Activated T-helper 17 cell treated with anti-CD3 and anti-CD28 coated beads, Interleukin-2, amount 50 U/mL, for 72 hours (primary cell): ENCODE results near the gene BUB1B. TPM values are rescaled to one million over a fixed set of nuclear protein-coding genes. Genes with fewer than 3 reads are reported as not detected.

Experiments
- ATAC-seq: fragments of 150-1000 bp; cut with Tn5 transposase; replicated peaks from 2 replicates; pipeline ENCODE4 v1.10.0; 2021; ENCODE audit warnings: mild to moderate bottlenecking, moderate library complexity
- H3K27ac Mint-ChIP-seq: one replicate; pipeline ENCODE4 v1.8.0; 2022; ENCODE audit warnings: mixed read lengths
- H3K27me3 Mint-ChIP-seq: one replicate; pipeline ENCODE4 v1.8.0; 2022; ENCODE audit warnings: mixed read lengths
- H3K36me3 Mint-ChIP-seq: one replicate; pipeline ENCODE4 v1.8.0; 2022; ENCODE audit warnings: low read depth, mild to moderate bottlenecking, mixed read lengths
- H3K4me1 Mint-ChIP-seq: one replicate; pipeline ENCODE4 v1.8.0; 2022; ENCODE audit warnings: mixed read lengths
- H3K4me3 Mint-ChIP-seq: one replicate; pipeline ENCODE4 v1.8.0; 2022; ENCODE audit warnings: mild to moderate bottlenecking, mixed read lengths
- H3K9me3 Mint-ChIP-seq: one replicate; pipeline ENCODE4 v1.8.0; 2022; ENCODE audit warnings: mixed read lengths
- total RNA-seq, 2 donors: library from RNA; stranded (reverse); gene quantifications; one replicate each; pipeline ENCODE4 v1.2.3, GENCODE V29; 2022

BUB1B gene
- total RNA-seq, 2 donors from 2014 or later: 85.7 to 99.5 TPM

DNA sequence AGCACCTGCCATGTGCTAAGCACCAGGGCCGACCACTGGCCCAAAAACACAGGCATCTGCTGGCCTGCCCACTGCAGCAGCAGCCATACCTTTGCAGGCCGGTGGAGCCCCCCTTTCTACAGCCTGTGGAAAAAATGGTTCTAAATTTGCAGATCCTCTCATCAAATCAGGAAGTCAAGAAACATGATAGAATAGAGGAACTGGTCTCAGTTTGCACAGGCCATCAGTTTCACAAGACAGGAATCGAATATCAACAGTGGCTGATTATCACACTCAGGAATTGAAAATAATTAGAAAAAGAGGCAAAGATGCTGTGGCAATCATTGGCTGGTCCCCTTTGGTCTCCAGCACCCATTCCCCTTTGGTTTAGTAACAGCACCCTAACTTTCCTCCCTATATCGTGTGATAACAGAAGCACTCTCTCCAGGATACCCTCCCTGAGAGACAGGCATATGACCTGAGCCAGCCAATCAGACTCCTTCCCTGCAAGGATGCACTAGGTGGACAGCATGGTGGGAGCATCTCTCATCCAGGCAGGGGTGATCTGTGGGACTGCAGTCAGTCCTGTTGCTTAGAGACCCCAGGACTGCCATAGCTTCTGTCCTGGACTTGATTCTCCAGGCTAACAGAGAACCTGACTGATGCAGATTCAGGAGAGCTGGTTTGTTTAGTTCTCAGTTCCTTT, 74.5 kb downstream of the BUB1B start:
- no peak for ATAC-seq
- peaks cover 5% of the 10 kb centered on the region for H3K4me1 Mint-ChIP-seq
- peaks cover 14% of the 10 kb centered on the region for H3K27me3 Mint-ChIP-seq
- H3K27ac Mint-ChIP-seq: no peak overlapping the region
- no peaks in the 10 kb centered on the region for H3K36me3 Mint-ChIP-seq
- H3K9me3 Mint-ChIP-seq: no peaks in the 10 kb centered on the region
- H3K4me3 Mint-ChIP-seq: no peak overlapping the region

DNA sequence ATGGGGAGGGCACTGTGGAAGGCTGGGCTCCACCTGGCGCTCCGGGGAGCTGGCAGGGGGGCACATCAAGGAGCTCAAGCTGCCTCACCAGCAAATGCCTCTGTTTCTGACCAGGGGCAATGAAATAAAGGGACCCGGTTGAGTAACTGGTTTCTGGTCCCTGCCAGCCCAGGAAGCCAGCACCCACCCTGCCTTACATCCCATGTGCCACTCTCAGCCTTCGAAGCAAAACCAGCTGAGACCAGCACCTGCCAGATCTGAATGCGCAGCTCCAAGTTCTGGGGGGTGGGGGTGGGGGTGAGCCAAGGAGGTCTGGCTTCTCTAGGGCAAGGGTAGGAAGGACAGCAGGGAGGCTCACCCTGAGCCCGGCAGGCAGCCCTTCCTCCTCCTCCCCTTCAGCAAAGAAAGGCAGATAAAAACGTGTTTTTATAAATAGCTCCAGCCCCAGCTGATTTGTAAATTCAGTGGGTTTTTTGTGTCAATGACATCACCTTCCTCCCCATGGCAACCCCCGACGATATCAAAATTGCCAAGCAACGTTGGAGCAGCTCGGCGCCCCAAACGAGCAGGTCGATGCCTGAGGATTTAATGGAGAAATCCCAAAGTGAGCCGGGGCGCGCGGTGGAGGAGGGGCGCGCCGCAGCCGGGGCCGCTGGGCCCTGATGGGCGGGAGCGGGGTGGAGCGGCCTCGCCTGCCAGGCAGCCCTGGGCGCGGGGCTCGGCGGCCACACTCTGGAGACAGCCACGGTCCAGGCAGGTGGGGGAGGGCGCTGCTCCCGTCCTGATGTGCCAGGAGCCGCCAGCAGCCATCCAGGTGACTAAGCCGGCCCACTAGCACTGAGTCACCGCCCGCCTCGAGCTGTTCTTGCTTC, 77.9 kb downstream of the BUB1B start, which contains the start of gene PAK6:
TSS of gene PAK6 (plus strand) at position 532 of the 872 bp plus-strand sequence. CDS start 25,723 bp downstream, outside the sequence.
- H3K4me3 Mint-ChIP-seq: peak within 1 kb of the TSS; percentile 31
- no peaks in the 10 kb centered on the region for H3K36me3 Mint-ChIP-seq
- H3K27me3 Mint-ChIP-seq: peaks cover 14% of the 10 kb centered on the region
- H3K4me1 Mint-ChIP-seq: peaks cover 5% of the 10 kb centered on the region
- H3K9me3 Mint-ChIP-seq: no peaks in the 10 kb centered on the region
- ATAC-seq: peak; percentile 90
- H3K27ac Mint-ChIP-seq: no peak within 1 kb of the TSS

DNA sequence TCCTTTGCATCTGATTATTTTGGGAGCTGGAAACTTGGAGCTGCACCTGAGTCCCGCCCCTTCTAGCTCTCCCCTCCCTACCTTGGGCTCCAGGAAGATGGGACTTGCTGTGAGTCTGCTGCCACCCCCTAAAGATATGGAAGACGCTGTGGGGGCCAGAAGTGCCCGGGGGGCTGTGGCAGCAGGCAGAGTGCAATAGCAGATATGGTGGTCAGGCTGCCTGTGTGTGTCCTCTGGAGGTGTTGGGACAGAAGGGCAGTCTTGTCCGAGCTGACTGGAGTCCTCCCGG, 78.5 kb downstream of the BUB1B start:
- ATAC-seq: no peak
- H3K27ac Mint-ChIP-seq: no peak overlapping the region
- H3K4me1 Mint-ChIP-seq: peaks cover 5% of the 10 kb centered on the region
- H3K36me3 Mint-ChIP-seq: no peaks in the 10 kb centered on the region
- H3K4me3 Mint-ChIP-seq: no peak overlapping the region
- H3K9me3 Mint-ChIP-seq: no peaks in the 10 kb centered on the region
- peaks cover 14% of the 10 kb centered on the region for H3K27me3 Mint-ChIP-seq

DNA sequence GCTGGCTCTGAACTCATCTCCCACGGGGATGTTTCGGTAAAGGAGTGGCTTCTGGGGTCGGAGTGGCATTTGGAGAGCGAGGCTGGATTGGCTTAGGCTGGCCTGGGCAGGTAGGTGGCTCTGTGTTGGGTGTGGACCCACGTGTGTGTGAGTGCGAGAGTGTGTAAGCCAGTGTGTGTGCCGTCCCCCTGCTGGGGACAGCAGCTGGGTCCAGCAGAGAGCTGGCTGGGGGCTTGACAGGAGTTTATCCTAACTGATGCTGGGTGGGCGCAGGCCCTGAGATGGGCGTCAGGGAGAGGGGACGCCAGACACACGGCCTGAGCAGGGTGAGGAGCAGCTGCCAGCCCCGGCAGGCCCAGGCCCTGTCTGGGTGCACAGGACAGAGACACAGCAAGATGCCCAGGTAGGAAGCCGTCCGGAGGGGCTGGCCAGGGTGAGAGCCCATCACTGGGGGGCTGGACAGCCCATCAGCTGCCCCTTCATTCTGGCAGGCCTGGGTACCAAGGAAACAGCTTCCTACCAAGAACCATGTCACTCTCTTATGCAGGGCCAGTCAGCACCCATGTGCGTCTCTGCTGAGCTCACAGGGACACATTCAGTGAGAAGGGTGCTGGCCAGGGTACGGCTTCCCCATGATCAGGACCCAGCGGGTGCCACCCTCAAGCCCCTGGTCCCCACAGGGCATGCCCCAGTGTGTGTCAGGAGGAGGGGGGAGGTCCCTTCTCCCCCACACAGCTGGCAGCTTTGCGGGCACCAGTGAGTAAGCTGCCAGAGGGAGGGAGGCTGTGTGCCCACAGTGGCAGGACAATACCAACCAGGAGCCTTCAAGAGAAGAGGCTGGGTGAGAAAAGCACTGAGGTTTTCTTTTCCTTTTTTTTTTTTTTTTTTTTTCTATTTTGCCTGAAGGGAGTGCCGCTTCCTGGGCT, 79.1 kb downstream of the BUB1B start:
- H3K4me3 Mint-ChIP-seq: no peak overlapping the region
- H3K9me3 Mint-ChIP-seq: no peaks in the 10 kb centered on the region
- H3K4me1 Mint-ChIP-seq: peaks cover 5% of the 10 kb centered on the region
- ATAC-seq: no peak
- H3K27ac Mint-ChIP-seq: no peak overlapping the region
- no peaks in the 10 kb centered on the region for H3K36me3 Mint-ChIP-seq
- peaks cover 14% of the 10 kb centered on the region for H3K27me3 Mint-ChIP-seq

DNA sequence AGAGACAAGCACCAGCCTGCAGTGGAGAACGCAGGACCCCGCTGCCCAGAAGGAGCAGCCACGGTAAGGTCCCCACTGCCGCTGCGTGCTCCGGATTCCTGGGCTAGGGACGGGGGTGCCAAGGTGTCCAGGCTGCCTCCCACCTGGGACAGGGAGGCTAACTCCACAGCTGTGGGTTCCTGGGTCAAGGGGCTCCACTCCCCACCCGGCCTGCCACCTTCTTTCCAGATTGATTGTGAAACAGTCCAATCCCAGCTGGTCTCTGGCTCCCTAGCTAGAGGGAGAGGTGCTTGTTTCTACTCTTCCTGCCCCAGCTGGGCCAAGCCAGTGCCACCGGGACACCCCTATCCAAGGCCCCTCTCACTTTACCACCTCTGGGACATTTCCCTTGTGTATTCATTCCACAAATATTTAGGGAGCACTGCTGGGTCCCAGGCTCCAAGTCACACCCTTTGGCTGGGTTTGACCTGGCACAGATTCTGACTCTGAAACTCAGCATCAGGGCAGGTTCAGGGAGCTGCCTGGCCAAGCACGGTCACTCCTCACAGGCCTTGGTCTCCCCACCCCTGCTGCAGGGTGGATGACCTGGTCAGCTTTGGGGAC, 79.9 kb downstream of the BUB1B start:
- ATAC-seq: no peak
- H3K36me3 Mint-ChIP-seq: no peaks in the 10 kb centered on the region
- peaks cover 5% of the 10 kb centered on the region for H3K4me1 Mint-ChIP-seq
- H3K4me3 Mint-ChIP-seq: no peak overlapping the region
- H3K27ac Mint-ChIP-seq: no peak overlapping the region
- peaks cover 14% of the 10 kb centered on the region for H3K27me3 Mint-ChIP-seq
- no peaks in the 10 kb centered on the region for H3K9me3 Mint-ChIP-seq

DNA sequence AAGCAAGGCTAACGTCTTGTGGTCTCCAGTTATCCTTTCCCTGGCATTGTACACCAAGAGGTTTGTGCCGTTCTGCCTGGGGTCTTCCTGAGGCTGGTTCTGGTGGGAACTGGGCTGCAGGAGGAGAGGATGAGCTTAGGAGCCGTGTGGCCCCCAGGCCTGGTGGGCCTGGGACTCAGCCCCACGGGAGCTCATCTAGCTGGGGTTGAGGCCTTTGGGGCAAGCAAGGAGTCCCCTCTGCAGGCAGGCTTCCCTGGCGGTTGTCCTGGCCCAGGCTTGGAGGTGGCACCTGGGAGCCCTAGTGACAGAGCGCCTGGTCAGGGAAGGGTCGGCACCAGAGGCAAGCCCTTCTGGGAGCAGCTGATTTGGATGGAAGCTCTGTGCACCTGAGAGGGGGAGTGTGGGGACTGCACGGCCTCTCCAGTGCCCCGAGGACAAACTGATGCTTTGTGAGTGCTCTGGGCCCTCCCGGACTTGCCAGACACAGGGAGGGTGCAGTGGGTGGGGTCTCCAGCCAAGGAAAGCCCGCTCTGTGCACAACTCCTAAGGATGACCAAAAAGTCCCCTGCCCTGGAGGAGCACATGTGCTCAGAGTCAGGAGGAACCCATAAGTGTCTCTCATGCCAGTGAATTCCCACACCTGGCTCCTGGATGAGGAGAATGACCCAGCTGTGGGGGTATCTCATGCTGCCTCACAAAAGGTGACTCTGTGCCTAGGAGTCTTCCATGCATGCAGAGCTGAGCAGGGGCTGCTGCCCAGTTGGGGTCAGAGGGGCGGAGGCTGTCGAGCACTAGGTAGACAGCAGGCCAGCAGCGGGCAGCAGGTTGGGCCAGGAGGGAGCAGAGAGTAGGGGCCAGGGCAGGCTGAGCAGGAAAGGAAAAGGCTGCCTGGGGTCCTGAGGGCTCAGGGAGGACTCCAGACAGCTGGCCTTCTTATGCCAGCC, 80.7 kb downstream of the BUB1B start:
- peaks cover 5% of the 10 kb centered on the region for H3K4me1 Mint-ChIP-seq
- no peak overlapping the region for H3K27ac Mint-ChIP-seq
- H3K36me3 Mint-ChIP-seq: no peaks in the 10 kb centered on the region
- H3K4me3 Mint-ChIP-seq: no peak overlapping the region
- H3K27me3 Mint-ChIP-seq: peaks cover 14% of the 10 kb centered on the region
- no peak for ATAC-seq
- no peaks in the 10 kb centered on the region for H3K9me3 Mint-ChIP-seq

DNA sequence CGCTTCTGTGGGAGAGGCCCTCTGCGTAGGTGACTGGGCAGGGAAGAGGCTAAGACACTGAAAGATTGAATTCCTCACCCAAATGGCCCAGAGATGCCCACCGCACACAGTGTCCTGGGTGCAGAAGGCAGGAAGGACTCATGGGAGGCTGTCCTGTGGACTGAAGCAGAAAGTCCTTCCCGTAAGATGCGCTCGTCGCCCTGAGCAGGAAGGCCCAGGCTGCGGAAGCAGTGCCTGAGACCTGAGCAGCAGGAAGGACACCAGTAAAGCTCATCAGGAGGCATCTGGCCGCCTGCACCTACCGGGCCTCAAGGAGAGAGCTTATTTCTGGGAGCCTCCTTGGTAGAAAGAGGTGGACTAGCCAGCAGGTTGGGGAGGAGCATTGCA, 81.3 kb downstream of the BUB1B start:
- peaks cover 5% of the 10 kb centered on the region for H3K4me1 Mint-ChIP-seq
- no peak overlapping the region for H3K4me3 Mint-ChIP-seq
- no peak for ATAC-seq
- H3K9me3 Mint-ChIP-seq: no peaks in the 10 kb centered on the region
- peaks cover 14% of the 10 kb centered on the region for H3K27me3 Mint-ChIP-seq
- no peaks in the 10 kb centered on the region for H3K36me3 Mint-ChIP-seq
- H3K27ac Mint-ChIP-seq: no peak overlapping the region

DNA sequence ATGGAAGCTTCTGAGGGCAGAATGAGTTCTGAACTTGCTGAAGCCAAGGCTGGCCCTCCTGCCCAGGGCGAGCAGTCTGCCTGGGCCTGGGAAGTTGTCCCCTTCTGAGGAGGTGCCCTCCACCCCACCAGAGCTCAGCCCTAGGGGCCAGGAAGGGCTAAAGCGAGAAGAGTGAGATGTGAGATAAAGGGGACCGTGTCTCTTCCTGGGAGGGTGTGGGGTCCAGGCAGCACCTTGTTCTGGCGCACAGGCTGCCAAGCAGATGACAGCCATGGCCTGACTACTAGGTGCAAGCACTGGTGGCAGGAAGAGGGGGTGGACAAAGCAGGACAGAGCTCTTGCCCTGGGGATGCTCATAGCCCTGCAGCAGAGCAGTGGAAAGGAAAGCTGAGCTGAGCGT, 81.7 kb downstream of the BUB1B start:
- Mint-ChIP-seq H3K9me3 (no peaks in the 10 kb centered on the region), H3K27ac (no peak overlapping the region), H3K4me3 (no peak overlapping the region), H3K36me3 (no peaks in the 10 kb centered on the region), H3K27me3 (peaks cover 14% of the 10 kb centered on the region), H3K4me1 (peaks cover 5% of the 10 kb centered on the region)
- no peak for ATAC-seq

DNA sequence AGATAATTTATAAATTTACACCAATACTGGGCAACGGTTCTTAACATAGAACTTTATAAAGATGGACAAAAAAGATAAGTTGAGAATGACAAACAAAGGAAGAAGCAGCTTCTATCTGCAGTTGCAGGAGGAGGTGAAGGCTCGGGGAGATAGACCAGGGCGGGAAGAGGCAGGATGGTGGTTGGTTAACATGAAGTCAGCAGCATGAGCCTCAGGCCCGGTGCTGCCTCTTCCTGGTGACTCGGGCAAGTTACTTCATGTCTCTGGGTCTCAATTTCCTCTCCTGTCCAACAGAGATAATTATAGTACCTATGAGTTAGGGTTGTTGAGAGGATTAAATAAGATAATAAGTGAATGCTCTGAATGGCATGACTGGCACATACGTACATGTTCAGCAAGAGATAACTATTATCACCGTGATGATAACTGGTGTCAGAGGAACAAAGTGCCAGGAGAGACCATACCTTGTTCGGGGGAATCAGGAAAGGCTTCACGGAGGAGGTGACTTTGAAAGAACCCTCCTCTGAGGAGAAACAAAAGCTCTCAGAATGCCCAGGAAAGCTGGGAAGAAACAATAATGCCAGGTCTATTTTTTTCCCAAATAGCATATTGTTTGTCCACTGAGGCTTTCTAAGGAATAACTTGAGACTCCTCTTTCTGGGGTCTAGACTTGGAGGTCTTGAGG, 82.4 kb downstream of the BUB1B start:
- no peak for ATAC-seq
- Mint-ChIP-seq H3K27ac (no peak overlapping the region), H3K27me3 (peaks cover 7% of the 10 kb centered on the region), H3K4me1 (peaks cover 5% of the 10 kb centered on the region), H3K4me3 (no peak overlapping the region), H3K36me3 (no peaks in the 10 kb centered on the region), H3K9me3 (no peaks in the 10 kb centered on the region)

DNA sequence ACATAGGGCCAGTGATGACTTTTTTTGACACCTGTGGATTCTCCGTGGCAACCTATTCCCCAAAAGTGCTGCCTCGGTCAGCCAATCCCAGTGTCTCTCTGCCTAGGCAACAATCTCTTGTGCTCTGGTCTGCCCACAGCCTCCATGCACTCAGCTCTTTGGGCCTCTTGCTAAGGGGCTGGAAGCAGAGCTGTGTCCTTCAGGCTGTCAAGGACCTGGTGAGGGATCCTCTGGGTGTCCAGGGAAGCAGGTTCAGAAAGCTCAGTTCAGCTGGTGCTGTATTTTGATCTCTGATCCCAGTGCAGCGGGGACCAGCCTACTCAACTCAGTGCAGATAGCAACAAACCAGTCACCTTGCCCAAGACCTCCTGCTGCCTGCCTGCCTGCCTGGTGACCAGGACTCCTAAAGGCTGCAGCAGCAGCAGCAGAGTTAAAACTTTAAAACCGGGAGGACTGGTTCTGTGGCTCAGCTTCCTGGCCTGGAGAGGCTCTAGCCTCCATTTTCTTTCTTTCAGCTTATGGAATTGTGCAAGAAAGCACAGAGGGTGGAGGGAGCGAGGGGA, 84.2 kb downstream of the BUB1B start:
- no peak for ATAC-seq
- Mint-ChIP-seq H3K27me3 (no peaks in the 10 kb centered on the region), H3K4me1 (no peaks in the 10 kb centered on the region), H3K36me3 (no peaks in the 10 kb centered on the region), H3K27ac (no peak overlapping the region), H3K4me3 (no peak overlapping the region), H3K9me3 (no peaks in the 10 kb centered on the region)

DNA sequence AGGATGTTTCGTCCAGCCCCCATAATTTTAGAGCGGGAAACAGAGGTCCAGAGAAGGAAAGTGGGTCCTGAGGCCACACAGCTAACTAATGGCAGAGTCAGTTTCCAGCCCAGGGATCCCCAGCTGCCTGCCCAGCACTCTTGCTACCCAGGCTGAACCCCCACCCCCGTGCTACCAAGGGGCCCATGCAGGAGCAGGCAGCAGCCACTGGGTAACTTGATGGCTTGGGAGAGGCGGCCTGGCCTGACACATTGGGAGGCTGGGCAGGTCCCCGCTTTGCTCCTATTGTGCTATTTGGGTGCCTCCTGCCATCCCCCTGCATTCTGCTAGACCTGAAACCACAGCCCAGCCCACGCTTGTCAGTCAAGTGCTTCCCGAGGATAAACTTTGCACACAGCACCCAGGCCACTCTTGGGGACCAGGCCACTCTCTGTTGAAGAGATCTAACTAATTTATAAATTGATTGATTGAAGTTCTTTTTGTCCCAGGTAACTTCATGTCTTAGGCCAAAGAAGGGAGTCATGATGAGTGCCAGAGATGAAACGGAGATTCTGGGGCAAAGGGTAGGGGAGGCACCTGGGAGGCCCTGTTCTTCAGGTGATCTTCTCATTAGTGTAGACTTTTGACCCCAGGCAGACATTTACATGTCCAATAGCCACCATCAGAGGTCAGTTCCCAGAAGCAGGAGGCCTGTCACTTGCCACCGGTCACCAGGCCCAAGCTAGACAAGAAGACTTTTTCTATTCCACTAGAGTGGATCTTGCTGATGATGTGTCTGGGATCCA, 85.0 kb downstream of the BUB1B start:
- no peaks in the 10 kb centered on the region for H3K9me3 Mint-ChIP-seq
- H3K4me1 Mint-ChIP-seq: no peaks in the 10 kb centered on the region
- ATAC-seq: no peak
- no peak overlapping the region for H3K27ac Mint-ChIP-seq
- H3K36me3 Mint-ChIP-seq: no peaks in the 10 kb centered on the region
- H3K4me3 Mint-ChIP-seq: no peak overlapping the region
- peaks cover 1% of the 10 kb centered on the region for H3K27me3 Mint-ChIP-seq
